Stimulated activated CD4-positive, alpha-beta T cell treated with anti-CD3 and anti-CD28 coated beads, TNF-alpha, amount 100 ng/mL, for 1 hour (primary cell): ENCODE measurements around the gene NELL2.

Source experiments
- DNase-seq, 3 donors: peaks; one replicate each; pipeline ENCODE4 v3.0.0-alpha.2; 2020; ENCODE audit warnings: low read depth in 3 of 3, low spot score in 1 of 3

Gene NELL2

GRCh38 chr12:44546060-44546459 lies 330.1 kb downstream of the NELL2 start:
- DNase-seq = no peak

- no peak for DNase-seq
These were observed 332.1 kb downstream of the NELL2 start for GRCh38 chr12:44544018-44544417.

GRCh38 chr12:44542716-44543115 lies 333.4 kb downstream of the NELL2 start:
- DNase-seq = no peak

GRCh38 chr12:44537354-44537753 lies 338.8 kb downstream of the NELL2 start:
- DNase-seq = no peak

GRCh38 chr12:44532940-44533339 lies 343.2 kb downstream of the NELL2 start:
- no peak for DNase-seq

GRCh38 chr12:44531320-44531971 lies 344.7 kb downstream of the NELL2 start:
- DNase-seq = no peak

- DNase-seq = no peak
These were observed 349.4 kb downstream of the NELL2 start for GRCh38 chr12:44526655-44527182.

- no peak for DNase-seq
These were observed 350.1 kb downstream of the NELL2 start for GRCh38 chr12:44525806-44526654.

GRCh38 chr12:44523828-44524227 lies 352.3 kb downstream of the NELL2 start:
- DNase-seq = no peak

GRCh38 chr12:44521702-44522101 lies 354.4 kb downstream of the NELL2 start:
- no peak for DNase-seq

GRCh38 chr12:44519931-44520330 lies 356.2 kb downstream of the NELL2 start:
- DNase-seq = no peak

- DNase-seq = no peak
These were observed 364.8 kb downstream of the NELL2 start for GRCh38 chr12:44511289-44511688.

GRCh38 chr12:44510510-44510909 lies 365.6 kb downstream of the NELL2 start:
- no peak for DNase-seq

- no peak for DNase-seq
These were observed 366.0 kb downstream of the NELL2 start for GRCh38 chr12:44510076-44510475.

- no peak for DNase-seq
These were observed 366.6 kb downstream of the NELL2 start for GRCh38 chr12:44509471-44509870.

GRCh38 chr12:44507461-44507860 lies 368.7 kb downstream of the NELL2 start:
- no peak for DNase-seq

GRCh38 chr12:44504799-44505198 lies 371.3 kb downstream of the NELL2 start:
- no peak for DNase-seq

- DNase-seq = no peak
These were observed 372.8 kb downstream of the NELL2 start for GRCh38 chr12:44503329-44503728.

GRCh38 chr12:44502681-44503080 lies 373.4 kb downstream of the NELL2 start:
- no peak for DNase-seq

- no peak for DNase-seq
These were observed 375.7 kb downstream of the NELL2 start for GRCh38 chr12:44500423-44500822.

- no peak for DNase-seq
These were observed 379.1 kb downstream of the NELL2 start for GRCh38 chr12:44497044-44497443.

- DNase-seq = no peak
These were observed 385.9 kb downstream of the NELL2 start for GRCh38 chr12:44490181-44490580.
